Fibroblast of lung (primary cell): ENCODE results near the gene FNTB. TPM values are rescaled to one million over a fixed set of nuclear protein-coding genes. Genes with fewer than 3 reads are reported as not detected.

Source experiments
- DNase-seq, 2 donors: peaks; one replicate each; pipeline versions ENCODE4 v3.0.0 to v3.0.0-alpha.2; 2010; ENCODE audit warnings: low read depth in 2 of 2
- H2AFZ ChIP-seq: 2 replicates; pipeline ENCODE4 v1.5.1; 2012; ENCODE audit warnings: low read length, control low read depth, inconsistent platforms
- H3K27ac ChIP-seq: 2 replicates; pipeline ENCODE4 v1.5.1; 2011; ENCODE audit warnings: low read length, control low read depth; ENCODE audit not compliant: insufficient read depth
- H3K27me3 ChIP-seq: 2 replicates; pipeline ENCODE4 v1.5.1; 2011; ENCODE audit warnings: mild to moderate bottlenecking, low read length; ENCODE audit not compliant: control insufficient read depth, insufficient read depth
- H3K36me3 ChIP-seq: 2 replicates; pipeline ENCODE4 v1.5.1; 2011; ENCODE audit warnings: low read length; ENCODE audit not compliant: control insufficient read depth, insufficient read depth
- H3K4me1 ChIP-seq: 2 replicates; pipeline ENCODE4 v1.5.1; 2011; ENCODE audit warnings: low read length; ENCODE audit not compliant: control insufficient read depth, insufficient read depth; ENCODE audit errors: extremely low read depth
- H3K4me2 ChIP-seq: 2 replicates; pipeline ENCODE4 v1.5.1; 2011; ENCODE audit warnings: low read length, control low read depth; ENCODE audit not compliant: insufficient read depth; ENCODE audit errors: extremely low read depth
- H3K4me3 ChIP-seq, 4 experiments: fragments of 200-600 bp in 1 of 4; sonication (generic) in 1 of 4; replicated peaks in 1 of 4; 2 replicates each; pipeline ENCODE4 v1.5.1; 2011 to 2016; ENCODE audit warnings: low read length in 4 of 4, low read depth in 3 of 4, mild to moderate bottlenecking in 3 of 4, control low read depth in 2 of 4, inconsistent platforms in 1 of 4, mixed read lengths in 1 of 4; ENCODE audit not compliant: insufficient read depth in 1 of 4; ENCODE audit errors: control extremely low read depth in 1 of 4
- H3K79me2 ChIP-seq: 2 replicates; pipeline ENCODE4 v1.5.1; 2012; ENCODE audit warnings: mild to moderate bottlenecking, low read length, inconsistent platforms; ENCODE audit not compliant: control insufficient read depth, insufficient read depth
- H3K9ac ChIP-seq: 2 replicates; pipeline ENCODE4 v1.5.1; 2011; ENCODE audit warnings: mild to moderate bottlenecking, low read length, control low read depth; ENCODE audit not compliant: insufficient read depth
- H3K9me3 ChIP-seq: 2 replicates; pipeline ENCODE4 v1.5.1; 2012; ENCODE audit warnings: low read depth, low read length; ENCODE audit not compliant: control insufficient read depth, insufficient read depth
- H4K20me1 ChIP-seq: 2 replicates; pipeline ENCODE4 v1.5.1; 2011; ENCODE audit warnings: low read length; ENCODE audit not compliant: control insufficient read depth, insufficient read depth; ENCODE audit errors: extremely low read depth
- CTCF ChIP-seq, 2 donors: IDR thresholded peaks in 1 of 2; conservative IDR thresholded peaks in 1 of 2; 1 replicate in 1 of 2; 2 replicates in 1 of 2; pipeline ENCODE4 v1.5.1; 2011 to 2012; ENCODE audit warnings: low read length in 2 of 2, control low read depth in 1 of 2, inconsistent platforms in 1 of 2, low read depth in 1 of 2, mild to moderate bottlenecking in 1 of 2
- EZH2 ChIP-seq: IDR thresholded peaks from 2 replicates; pipeline ENCODE4 v1.5.1; 2012; ENCODE audit warnings: low read length, control low read depth, mild to moderate bottlenecking; ENCODE audit errors: missing control alignments
- polyA plus RNA-seq, 2 donors: library from polyadenylated mRNA; depleted of rRNA in 1 of 2; stranded (reverse) in 1 of 2; unstranded in 1 of 2; fragments of >200 nt; gene quantifications; 2 replicates each; pipeline ENCODE4 v1.2.1, GENCODE V29; 2011 to 2012; ENCODE audit warnings: missing spikeins in 1 of 2
- total RNA-seq: library from RNA; depleted of rRNA; stranded (reverse); fragments of >200 nt; gene quantifications from 2 replicates; pipeline ENCODE4 v1.2.1, GENCODE V29; 2014

The FNTB gene
- total and polyA plus RNA-seq, 2 donors (not counting 1 experiment from before 2014, with no cell fraction given) = 8.8 to 13.2 TPM

GRCh38 chr14:64955297-64955696 is 31.4 kb upstream of the FNTB start:
- Histone ChIP-seq H3K4me3 (no peak overlapping the region), H3K4me1 (no peaks in the 10 kb centered on the region), H4K20me1 (peaks cover 1% of the 10 kb centered on the region), H3K9ac (no peak overlapping the region), H2AFZ (no peak overlapping the region), H3K79me2 (no peaks in the 10 kb centered on the region), H3K27me3 (no peaks in the 10 kb centered on the region), H3K36me3 (no peaks in the 10 kb centered on the region), H3K9me3 (no peaks in the 10 kb centered on the region), H3K4me2 (no peak overlapping the region), H3K27ac (no peak overlapping the region)
- no peak for TF ChIP-seq EZH2
- TF ChIP-seq CTCF (conservative IDR thresholded peaks at IDR 0.05 in 1 of 2, IDR thresholded peaks at IDR 0.05 in 1 of 2; ENCODE audit: low read depth in 1 of 2, low read length in 2 of 2) = no peak
- no peak for DNase-seq

GRCh38 chr14:64956697-64957406 is 29.8 kb upstream of the FNTB start:
- Histone ChIP-seq H2AFZ (no peak overlapping the region), H3K27me3 (no peaks in the 10 kb centered on the region), H3K27ac (no peak overlapping the region), H3K79me2 (no peaks in the 10 kb centered on the region), H3K4me3 (no peak overlapping the region), H3K9me3 (no peaks in the 10 kb centered on the region), H3K36me3 (no peaks in the 10 kb centered on the region), H3K9ac (no peak overlapping the region), H3K4me2 (no peak overlapping the region), H3K4me1 (no peaks in the 10 kb centered on the region), H4K20me1 (peaks cover 1% of the 10 kb centered on the region)
- no peak for TF ChIP-seq EZH2
- no peak for TF ChIP-seq CTCF (conservative IDR thresholded peaks at IDR 0.05 in 1 of 2, IDR thresholded peaks at IDR 0.05 in 1 of 2; ENCODE audit: low read depth in 1 of 2, low read length in 2 of 2)
- no peak for DNase-seq

GRCh38 chr14:64958201-64958600 is 28.5 kb upstream of the FNTB start:
- no peak overlapping the region for H3K9ac ChIP-seq

More at GRCh38 chr14:64958201-64958600, 28.5 kb upstream of the FNTB start:
- Histone ChIP-seq H3K4me1 (no peaks in the 10 kb centered on the region), H3K4me3 (no peak overlapping the region), H3K4me2 (no peak overlapping the region), H4K20me1 (peaks cover 1% of the 10 kb centered on the region), H3K36me3 (no peaks in the 10 kb centered on the region), H2AFZ (no peak overlapping the region), H3K9me3 (no peaks in the 10 kb centered on the region), H3K27ac (no peak overlapping the region), H3K27me3 (no peaks in the 10 kb centered on the region), H3K79me2 (no peaks in the 10 kb centered on the region)
- TF ChIP-seq CTCF (conservative IDR thresholded peaks at IDR 0.05 in 1 of 2, IDR thresholded peaks at IDR 0.05 in 1 of 2; ENCODE audit: low read depth in 1 of 2, low read length in 2 of 2) (no peak), EZH2 (no peak)
- DNase-seq = no peak
